C4-2B (cell line): ENCODE results near the gene TM7SF3.

Experiments used
- CTCF ChIP-seq: fragments of 450-650 bp; conservative IDR thresholded peaks from 2 replicates; pipeline ENCODE4 v1.5.1; 2017; ENCODE audit warnings: mild to moderate bottlenecking
- ZFX ChIP-seq: fragments of 450-650 bp; IDR thresholded peaks from 2 replicates; pipeline ENCODE4 v1.6.1; 2017

- TF ChIP-seq CTCF (no peak), ZFX (no peak)
These were observed 20.6 kb upstream of the TM7SF3 start for GRCh38 chr12:27034607-27035293.
